GM10266 (cell line): ENCODE measurements around the gene DISP2.

Experiments
- DNase-seq: peaks from one replicate; pipeline ENCODE4 v3.0.0; 2012; ENCODE audit errors: extremely low spot score
- TF ChIP-seq, protein P1 (sequence below): IDR thresholded peaks from 2 replicates; pipeline ENCODE4 v1.5.1; 2012; ENCODE audit warnings: mild to moderate bottlenecking, low read depth; ENCODE audit not compliant: control insufficient read depth, insufficient read depth; ENCODE audit errors: missing control alignments

DISP2 gene

DNA sequence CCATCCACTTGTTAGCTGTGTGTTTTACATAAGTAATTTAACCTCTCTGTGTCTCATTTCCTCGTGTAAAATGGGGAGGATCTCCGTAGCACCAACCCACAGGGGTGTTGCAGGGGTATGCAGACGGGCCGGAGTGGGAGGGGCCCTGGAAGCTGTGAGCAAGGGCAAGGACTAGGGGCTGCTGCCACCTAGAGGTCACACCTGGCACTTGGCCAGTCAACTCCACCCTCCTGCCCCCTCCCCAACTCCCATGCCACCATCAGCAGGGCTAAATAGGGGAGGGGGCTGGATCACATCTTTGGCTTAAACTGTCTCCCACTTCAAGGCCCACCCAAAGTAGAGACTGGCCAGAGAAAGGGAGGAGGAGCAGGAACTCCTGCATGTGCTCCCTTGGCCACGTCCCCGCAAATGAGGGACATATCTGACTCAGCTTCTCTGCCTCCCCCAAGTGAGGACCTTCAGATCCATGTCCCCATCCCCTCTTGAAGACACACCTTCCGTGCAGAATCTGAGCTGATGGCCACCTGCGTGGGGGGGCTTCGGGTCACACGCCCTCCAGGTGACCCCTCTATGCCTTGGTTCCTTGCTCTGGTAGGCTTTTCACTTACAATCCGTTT is 19.9 kb upstream of the DISP2 start:
- peak; percentile 90 for DNase-seq
- TF ChIP-seq, protein P1, sequence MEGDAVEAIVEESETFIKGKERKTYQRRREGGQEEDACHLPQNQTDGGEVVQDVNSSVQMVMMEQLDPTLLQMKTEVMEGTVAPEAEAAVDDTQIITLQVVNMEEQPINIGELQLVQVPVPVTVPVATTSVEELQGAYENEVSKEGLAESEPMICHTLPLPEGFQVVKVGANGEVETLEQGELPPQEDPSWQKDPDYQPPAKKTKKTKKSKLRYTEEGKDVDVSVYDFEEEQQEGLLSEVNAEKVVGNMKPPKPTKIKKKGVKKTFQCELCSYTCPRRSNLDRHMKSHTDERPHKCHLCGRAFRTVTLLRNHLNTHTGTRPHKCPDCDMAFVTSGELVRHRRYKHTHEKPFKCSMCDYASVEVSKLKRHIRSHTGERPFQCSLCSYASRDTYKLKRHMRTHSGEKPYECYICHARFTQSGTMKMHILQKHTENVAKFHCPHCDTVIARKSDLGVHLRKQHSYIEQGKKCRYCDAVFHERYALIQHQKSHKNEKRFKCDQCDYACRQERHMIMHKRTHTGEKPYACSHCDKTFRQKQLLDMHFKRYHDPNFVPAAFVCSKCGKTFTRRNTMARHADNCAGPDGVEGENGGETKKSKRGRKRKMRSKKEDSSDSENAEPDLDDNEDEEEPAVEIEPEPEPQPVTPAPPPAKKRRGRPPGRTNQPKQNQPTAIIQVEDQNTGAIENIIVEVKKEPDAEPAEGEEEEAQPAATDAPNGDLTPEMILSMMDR = peak; percentile 87

DNA sequence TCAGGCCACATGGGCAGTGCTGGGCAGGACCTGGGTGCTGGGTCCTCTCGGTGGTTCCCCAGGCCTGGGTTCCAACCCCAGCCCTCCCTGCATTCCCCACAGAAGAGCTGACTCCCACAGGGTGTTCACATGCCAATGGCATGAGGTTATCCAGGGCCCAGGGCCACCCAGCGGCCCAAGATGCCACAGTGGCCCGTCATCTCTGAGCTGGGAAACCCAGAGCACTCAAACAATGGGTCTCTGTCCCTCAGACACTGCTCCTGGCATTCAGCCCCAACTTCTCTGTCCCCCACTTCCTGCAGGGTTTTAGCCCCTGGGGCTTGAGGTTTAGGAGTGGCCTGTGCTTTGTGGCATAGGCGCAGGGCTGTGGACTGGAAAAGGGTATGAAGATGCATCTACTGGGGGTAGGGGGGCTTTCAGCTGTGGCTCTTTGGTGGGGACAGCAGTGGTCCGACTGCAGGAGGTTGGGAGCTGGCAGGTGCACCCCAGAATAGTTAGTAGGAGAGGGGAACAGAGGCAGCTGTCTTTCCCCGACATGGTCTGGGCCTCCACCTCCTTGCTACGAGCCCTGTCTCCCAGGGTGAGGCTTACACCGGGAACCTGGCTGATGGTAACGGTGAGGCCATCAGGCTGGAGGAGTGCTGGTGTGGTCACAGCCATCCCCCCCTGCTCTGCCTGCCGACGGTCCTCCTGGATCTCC is 18.9 kb upstream of the DISP2 start:
- DNase-seq = no peak
- TF ChIP-seq, protein P1 = no peak

DNA sequence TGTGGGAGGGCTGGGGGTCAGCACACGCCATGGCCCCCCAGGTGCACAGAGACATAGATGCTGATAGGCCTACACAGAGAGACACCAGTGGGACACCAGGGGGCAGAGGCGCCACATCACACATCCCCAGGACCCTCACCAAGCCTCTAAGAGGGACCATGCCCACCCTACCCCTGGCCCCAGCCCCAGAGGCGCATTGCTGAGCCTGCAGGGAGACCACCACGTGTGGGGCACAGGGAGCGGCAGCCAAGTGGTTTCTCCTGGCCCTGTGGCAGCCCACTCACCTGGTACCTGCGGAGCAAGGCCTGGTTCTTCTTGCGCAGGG is 18.4 kb upstream of the DISP2 start:
- DNase-seq = no peak
- TF ChIP-seq, protein P1 = no peak

DNA sequence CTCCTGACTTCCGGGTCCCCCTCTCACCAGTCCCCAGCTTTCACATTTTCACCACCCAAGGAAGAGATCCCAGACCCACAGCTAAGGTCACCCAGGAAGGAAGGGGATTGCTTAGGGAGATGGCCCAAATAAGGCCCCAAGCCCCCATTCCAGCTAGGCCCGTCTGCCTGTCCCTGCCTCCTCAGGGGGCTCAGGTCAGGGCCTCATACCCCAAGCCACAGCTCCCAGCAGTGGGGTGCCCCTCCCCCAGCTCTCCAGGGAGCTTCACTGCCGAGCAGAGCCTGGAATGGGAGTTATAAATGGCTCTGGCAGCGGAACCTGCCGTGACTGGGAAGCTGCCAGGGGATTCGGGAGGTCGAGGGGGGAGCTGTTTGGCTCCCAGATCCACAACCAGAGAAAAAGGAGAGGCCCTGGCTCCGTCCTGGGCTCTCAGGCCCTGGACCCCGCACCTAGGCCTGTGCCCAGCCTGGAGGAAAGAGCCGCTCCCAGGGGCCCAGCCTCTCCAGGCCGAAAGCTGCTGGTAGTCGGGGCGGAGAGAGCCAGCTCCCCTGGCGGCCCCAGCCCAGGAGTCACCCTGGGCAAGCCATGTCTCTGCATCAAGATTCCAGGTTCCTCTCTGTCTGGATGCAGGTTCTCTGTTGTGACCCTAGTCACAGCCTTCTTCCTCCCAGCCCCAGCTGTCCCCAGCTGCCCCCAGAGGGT is 17.8 kb upstream of the DISP2 start:
- TF ChIP-seq, protein P1 = no peak
- no peak for DNase-seq

DNA sequence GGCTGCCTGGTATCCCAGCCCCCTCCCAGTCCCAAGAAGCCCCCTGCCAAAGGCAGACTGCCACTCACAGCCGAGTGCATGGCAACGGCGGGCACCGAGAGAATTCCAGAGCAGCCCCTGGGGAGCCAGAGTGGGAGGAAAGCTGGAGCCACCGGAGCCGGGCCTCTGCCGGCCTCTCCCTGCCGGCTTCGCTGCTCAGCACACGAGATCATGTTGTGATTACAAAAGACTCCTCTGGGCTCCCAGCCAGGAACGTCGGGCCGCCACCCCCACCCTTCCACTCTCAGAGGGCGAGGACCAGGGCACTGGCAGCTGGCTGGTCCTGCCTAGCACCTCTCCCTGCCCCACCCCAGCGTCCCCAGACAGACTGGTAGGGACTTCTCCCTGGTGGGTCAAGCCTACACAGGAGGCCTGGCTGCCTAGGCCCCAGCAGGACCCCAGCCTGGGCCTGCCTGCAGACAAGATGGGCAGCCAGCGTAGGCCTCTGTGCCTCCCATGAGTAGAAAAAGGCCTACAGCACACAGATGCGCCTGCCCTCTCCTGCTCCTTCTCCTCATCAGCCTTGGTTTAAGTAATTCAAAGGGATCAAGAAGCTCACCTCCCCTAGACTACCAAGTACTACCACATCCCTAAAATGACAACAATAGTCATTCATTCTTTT is 17.1 kb upstream of the DISP2 start, which contains the start of gene CCDC9B:
Gene CCDC9B, minus strand, starts transcription at position 200 of the 661 bp plus-strand sequence. Its CDS starts 120 bp downstream, at position 80.
- DNase-seq = no peak

DNA sequence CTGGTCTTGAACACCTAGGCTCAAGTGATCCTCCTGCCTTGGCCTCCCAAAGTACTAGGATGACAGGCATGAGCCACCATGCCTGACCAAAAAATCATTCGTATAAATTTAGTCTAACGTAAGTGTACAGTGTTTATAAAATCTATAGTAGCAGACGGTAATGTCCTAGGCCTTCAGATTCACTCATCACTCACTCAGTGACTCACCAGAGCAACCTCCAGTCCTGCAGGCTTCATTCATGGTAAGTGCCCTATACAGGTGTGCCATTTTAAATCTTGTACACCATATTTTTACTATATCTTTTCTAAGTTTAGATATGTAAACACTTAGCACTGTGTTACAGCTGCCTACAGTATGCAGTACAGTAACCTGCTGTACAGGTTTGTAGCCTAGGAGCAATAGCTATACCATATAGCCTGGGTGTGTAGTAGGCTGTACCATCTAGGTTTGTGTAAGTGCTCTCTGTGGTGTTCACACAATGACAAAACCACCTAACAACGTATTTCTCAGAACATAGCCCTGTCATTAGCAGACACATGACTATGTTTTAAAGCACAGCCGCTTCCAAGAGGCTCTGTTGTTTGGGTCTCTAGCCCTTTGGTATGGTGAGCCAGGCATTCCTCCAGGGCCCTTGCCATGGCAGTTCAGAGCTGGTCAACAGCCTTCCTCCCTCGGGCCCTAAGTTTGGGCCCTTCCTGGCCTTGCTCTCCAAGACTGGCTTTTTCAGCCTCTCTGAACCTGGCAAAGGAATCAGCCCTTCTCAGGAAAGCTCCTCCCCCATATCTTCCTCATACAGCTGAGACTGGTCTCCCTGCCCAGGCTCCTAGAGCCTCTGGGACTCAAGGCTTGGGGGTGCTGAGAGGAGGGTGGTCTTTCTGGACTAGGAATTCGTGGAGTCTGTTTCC is 15.4 kb upstream of the DISP2 start:
- no peak for DNase-seq
- TF ChIP-seq, protein P1 = no peak

More for the DNA sequence above, 17.1 kb upstream of the DISP2 start, which contains the start of gene CCDC9B:
- TF ChIP-seq, protein P1 = no peak
